ENCODE results near the gene TMEM131L.
"Not testable (repeated sequence)": the region's sequence is repeated elsewhere in the genome, so short reads cannot be mapped to it uniquely, and the experiment has no call there.

The TMEM131L gene

GRCh38 chr4:153450544-153450917 lies 15.6 kb upstream of the TMEM131L start:
- DNase-seq = no peak
- Histone ChIP-seq H4K8ac (ENCODE audit: low read length) (no peak overlapping the region), H3K4me2 (ENCODE audit: low read length, poor library complexity, severe bottlenecking) (no peak overlapping the region)

GRCh38 chr4:153451145-153451544 lies 15.0 kb upstream of the TMEM131L start:
- not testable (repeated sequence) for H3K4me1 ChIP-seq (ENCODE audit: control insufficient read depth, insufficient read depth, low read depth, low read length); H3K23ac ChIP-seq (ENCODE audit: low read length in 2 of 2); H2BK120ac ChIP-seq (ENCODE audit: low read depth, low read length); H2AFZ ChIP-seq (ENCODE audit: low read depth, low read length); H3K18ac ChIP-seq (ENCODE audit: low read depth in 1 of 2, low read length in 2 of 2); H3K36me3 ChIP-seq (ENCODE audit: control insufficient read depth in 1 of 2, insufficient read depth in 2 of 2, low read depth in 1 of 2, low read length in 2 of 2); H3K14ac ChIP-seq (ENCODE audit: low read length in 2 of 2); DNase-seq; H3K27ac ChIP-seq (ENCODE audit: low read length, poor library complexity, severe bottlenecking); H2BK5ac ChIP-seq (ENCODE audit: low read depth, low read length, poor library complexity, severe bottlenecking); H3K27me3 ChIP-seq (ENCODE audit: control insufficient read depth in 1 of 2, insufficient read depth in 1 of 2, low read length in 2 of 2); H2BK15ac ChIP-seq (ENCODE audit: low read depth, poor library complexity, severe bottlenecking); H4K91ac ChIP-seq (ENCODE audit: low read length); H2AK5ac ChIP-seq (ENCODE audit: low read length, severe bottlenecking); H2BK12ac ChIP-seq (ENCODE audit: low read length in 2 of 2); H3K4me3 ChIP-seq (ENCODE audit: insufficient read depth in 1 of 2, low read depth in 1 of 2, low read length in 2 of 2); H3K9me3 ChIP-seq (ENCODE audit: control insufficient read depth, low read length); H3K9ac ChIP-seq (ENCODE audit: low read length); H4K8ac ChIP-seq (ENCODE audit: low read length); H3K4me2 ChIP-seq (ENCODE audit: low read length, poor library complexity, severe bottlenecking); H3K4ac ChIP-seq (ENCODE audit: low read depth in 1 of 2, low read length in 2 of 2); H3K79me1 ChIP-seq (replicated peaks; ENCODE audit: low read length, poor library complexity, severe bottlenecking)
- WGBS = 75% methylated on average over 13 of the region's 13 CpGs

More at GRCh38 chr4:153450544-153450917, 15.6 kb upstream of the TMEM131L start:
- no peak overlapping the region for H3K14ac ChIP-seq (ENCODE audit: low read length in 2 of 2)
- H3K4ac ChIP-seq (ENCODE audit: low read depth in 1 of 2, low read length in 2 of 2) = peak overlapping the region in 1 of 2 experiments; percentile 44
- H4K91ac ChIP-seq (ENCODE audit: low read length) = no peak overlapping the region
- H2AK5ac ChIP-seq (ENCODE audit: low read length, severe bottlenecking) = no peak overlapping the region
- H2BK5ac ChIP-seq (ENCODE audit: low read depth, low read length, poor library complexity, severe bottlenecking) = no peak overlapping the region
- H3K27ac ChIP-seq (ENCODE audit: low read length, poor library complexity, severe bottlenecking) = no peak overlapping the region
- H2BK12ac ChIP-seq (ENCODE audit: low read length in 2 of 2) = no peak overlapping the region
- H3K27me3 ChIP-seq (ENCODE audit: control insufficient read depth in 1 of 2, insufficient read depth in 1 of 2, low read length in 2 of 2) = no peaks in the 10 kb centered on the region
- peak overlapping the region in 1 of 2 experiments; percentile 58 for H3K18ac ChIP-seq (ENCODE audit: low read depth in 1 of 2, low read length in 2 of 2)
- no peak overlapping the region for H3K23ac ChIP-seq (ENCODE audit: low read length in 2 of 2)
- H3K9me3 ChIP-seq (ENCODE audit: control insufficient read depth, low read length) = no peaks in the 10 kb centered on the region
- H2BK15ac ChIP-seq (ENCODE audit: low read depth, poor library complexity, severe bottlenecking) = no peak overlapping the region
- no peak overlapping the region for H2BK120ac ChIP-seq (ENCODE audit: low read depth, low read length)
- H3K4me1 ChIP-seq (ENCODE audit: control insufficient read depth, insufficient read depth, low read depth, low read length) = peaks cover 5% of the 10 kb centered on the region
- no peak overlapping the region for H3K4me3 ChIP-seq (ENCODE audit: insufficient read depth in 1 of 2, low read depth in 1 of 2, low read length in 2 of 2)
- no peak overlapping the region for H2AFZ ChIP-seq (ENCODE audit: low read depth, low read length)
- no peak overlapping the region for H3K9ac ChIP-seq (ENCODE audit: low read length)
- 92% methylated on average over 5 of the region's 5 CpGs for WGBS
- no peaks in the 10 kb centered on the region for H3K36me3 ChIP-seq (ENCODE audit: control insufficient read depth in 1 of 2, insufficient read depth in 2 of 2, low read depth in 1 of 2, low read length in 2 of 2)
- H3K79me1 ChIP-seq (replicated peaks; ENCODE audit: low read length, poor library complexity, severe bottlenecking) = no peaks in the 10 kb centered on the region

DNA sequence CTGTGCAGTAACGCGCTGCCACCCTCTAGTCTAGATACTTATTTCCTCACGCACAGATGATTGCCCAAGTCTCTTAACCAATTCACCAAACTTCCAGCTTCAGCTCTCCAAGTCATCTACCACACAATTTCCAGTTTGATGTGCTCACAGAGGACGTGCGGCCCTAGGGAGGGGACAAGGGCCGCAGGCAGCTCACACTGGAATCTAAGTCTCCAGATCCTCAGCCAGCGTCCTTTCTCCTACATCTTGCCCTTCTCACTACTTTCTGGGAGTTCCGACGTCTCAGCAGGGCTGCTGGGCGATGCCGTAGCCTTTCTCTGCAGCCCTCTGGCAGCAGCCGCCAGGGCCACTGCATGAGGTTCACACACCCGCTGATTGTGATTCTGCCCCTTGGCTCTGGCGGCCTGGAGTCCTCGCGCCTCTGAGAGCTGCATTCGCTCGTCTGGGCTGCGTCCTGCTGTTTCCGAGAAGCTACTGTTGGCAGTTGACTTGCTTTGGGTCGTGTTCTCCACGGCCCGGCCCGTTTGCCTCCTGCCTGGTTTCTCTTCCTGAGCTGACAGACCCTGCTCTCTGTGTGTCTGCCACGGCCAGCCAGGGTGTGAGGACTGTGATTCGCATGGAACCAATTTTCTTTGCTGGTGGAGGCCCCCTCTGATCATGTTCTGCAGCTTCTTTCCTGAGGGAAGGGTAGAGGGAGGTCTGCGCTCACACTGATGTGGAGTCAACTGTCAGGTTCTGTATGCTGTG lies 14.1 kb upstream of the TMEM131L start:
- no peaks in the 10 kb centered on the region for H3K36me3 ChIP-seq (ENCODE audit: control insufficient read depth in 1 of 2, insufficient read depth in 2 of 2, low read depth in 1 of 2, low read length in 2 of 2)
- peak overlapping the region; percentile 24 to 63 for H3K18ac ChIP-seq (ENCODE audit: low read depth in 1 of 2, low read length in 2 of 2)
- peak overlapping the region in 1 of 2 experiments; percentile 8 for H2BK12ac ChIP-seq (ENCODE audit: low read length in 2 of 2)
- no peak overlapping the region for H2AK5ac ChIP-seq (ENCODE audit: low read length, severe bottlenecking)
- peak overlapping the region; percentile 46 for H2AFZ ChIP-seq (ENCODE audit: low read depth, low read length)
- H2BK5ac ChIP-seq (ENCODE audit: low read depth, low read length, poor library complexity, severe bottlenecking) = no peak overlapping the region
- no peak overlapping the region for H4K8ac ChIP-seq (ENCODE audit: low read length)
- H3K27me3 ChIP-seq (ENCODE audit: control insufficient read depth in 1 of 2, insufficient read depth in 1 of 2, low read length in 2 of 2) = no peaks in the 10 kb centered on the region
- DNase-seq = peak; percentile 16
- H3K4me3 ChIP-seq (ENCODE audit: insufficient read depth in 1 of 2, low read depth in 1 of 2, low read length in 2 of 2) = no peak overlapping the region
- no peak overlapping the region for H3K14ac ChIP-seq (ENCODE audit: low read length in 2 of 2)
- H3K4ac ChIP-seq (ENCODE audit: low read depth in 1 of 2, low read length in 2 of 2) = peak overlapping the region in 1 of 2 experiments; percentile 10
- no peak overlapping the region for H3K27ac ChIP-seq (ENCODE audit: low read length, poor library complexity, severe bottlenecking)
- WGBS = 49% methylated on average over 26 of the region's 27 CpGs
- H2BK15ac ChIP-seq (ENCODE audit: low read depth, poor library complexity, severe bottlenecking) = no peak overlapping the region
- peaks cover 5% of the 10 kb centered on the region for H3K4me1 ChIP-seq (ENCODE audit: control insufficient read depth, insufficient read depth, low read depth, low read length)
- no peak overlapping the region for H4K91ac ChIP-seq (ENCODE audit: low read length)
- H3K79me1 ChIP-seq (replicated peaks; ENCODE audit: low read length, poor library complexity, severe bottlenecking) = no peaks in the 10 kb centered on the region
- no peak overlapping the region for H3K23ac ChIP-seq (ENCODE audit: low read length in 2 of 2)
- no peaks in the 10 kb centered on the region for H3K9me3 ChIP-seq (ENCODE audit: control insufficient read depth, low read length)
- H3K4me2 ChIP-seq (ENCODE audit: low read length, poor library complexity, severe bottlenecking) = no peak overlapping the region
- no peak overlapping the region for H3K9ac ChIP-seq (ENCODE audit: low read length)
- H2BK120ac ChIP-seq (ENCODE audit: low read depth, low read length) = no peak overlapping the region

DNA sequence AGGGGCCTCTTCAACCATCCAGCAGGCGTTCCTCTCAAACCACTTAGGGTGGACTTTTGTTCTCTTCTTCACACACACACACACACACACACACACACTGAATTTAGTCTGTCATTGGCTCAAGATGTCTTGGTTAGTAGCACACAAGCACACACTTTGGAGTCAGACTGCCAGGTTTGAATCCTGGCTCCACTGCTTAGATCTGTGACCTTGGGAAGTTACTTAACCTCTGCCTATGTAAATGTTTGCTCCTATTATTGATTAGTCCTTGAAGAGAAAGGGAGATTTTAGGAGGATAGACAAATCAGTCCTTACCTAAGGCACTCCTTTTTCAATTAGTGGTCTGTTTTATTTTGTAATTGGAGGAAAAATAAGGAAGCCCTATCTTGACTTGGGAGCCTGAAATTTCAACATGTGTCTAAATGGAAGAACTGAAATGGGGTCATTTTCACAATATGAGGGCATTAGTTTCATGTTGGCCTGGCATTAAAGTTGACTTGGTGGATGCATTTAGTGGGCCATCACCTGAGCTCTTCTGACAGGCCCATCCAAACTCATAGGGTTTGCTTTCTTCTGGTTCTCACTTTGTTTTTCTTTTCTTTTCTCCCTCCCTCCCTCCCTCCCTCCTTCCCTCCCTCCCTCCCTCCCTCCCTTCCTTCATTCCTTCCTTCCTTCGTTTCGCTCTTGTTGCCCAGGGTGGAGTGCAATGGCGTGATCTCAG lies 13.3 kb upstream of the TMEM131L start:
- no peaks in the 10 kb centered on the region for H3K9me3 ChIP-seq (ENCODE audit: control insufficient read depth, low read length)
- H3K4me3 ChIP-seq (ENCODE audit: insufficient read depth in 1 of 2, low read depth in 1 of 2, low read length in 2 of 2) = no peak overlapping the region
- no peak overlapping the region for H2AFZ ChIP-seq (ENCODE audit: low read depth, low read length)
- H3K79me1 ChIP-seq (replicated peaks; ENCODE audit: low read length, poor library complexity, severe bottlenecking) = no peaks in the 10 kb centered on the region
- peaks cover 5% of the 10 kb centered on the region for H3K4me1 ChIP-seq (ENCODE audit: control insufficient read depth, insufficient read depth, low read depth, low read length)
- H3K4ac ChIP-seq (ENCODE audit: low read depth in 1 of 2, low read length in 2 of 2) = no peak overlapping the region
- no peak overlapping the region for H2BK12ac ChIP-seq (ENCODE audit: low read length in 2 of 2)
- H2BK15ac ChIP-seq (ENCODE audit: low read depth, poor library complexity, severe bottlenecking) = no peak overlapping the region
- H3K36me3 ChIP-seq (ENCODE audit: control insufficient read depth in 1 of 2, insufficient read depth in 2 of 2, low read depth in 1 of 2, low read length in 2 of 2) = no peaks in the 10 kb centered on the region
- H3K18ac ChIP-seq (ENCODE audit: low read depth in 1 of 2, low read length in 2 of 2) = peak overlapping the region in 1 of 2 experiments; percentile 5
- DNase-seq = peak; percentile 10
- H4K91ac ChIP-seq (ENCODE audit: low read length) = no peak overlapping the region
- H2BK5ac ChIP-seq (ENCODE audit: low read depth, low read length, poor library complexity, severe bottlenecking) = no peak overlapping the region
- no peak overlapping the region for H3K9ac ChIP-seq (ENCODE audit: low read length)
- no peak overlapping the region for H4K8ac ChIP-seq (ENCODE audit: low read length)
- no peak overlapping the region for H3K23ac ChIP-seq (ENCODE audit: low read length in 2 of 2)
- H3K4me2 ChIP-seq (ENCODE audit: low read length, poor library complexity, severe bottlenecking) = no peak overlapping the region
- H3K14ac ChIP-seq (ENCODE audit: low read length in 2 of 2) = no peak overlapping the region
- no peak overlapping the region for H3K27ac ChIP-seq (ENCODE audit: low read length, poor library complexity, severe bottlenecking)
- no peak overlapping the region for H2AK5ac ChIP-seq (ENCODE audit: low read length, severe bottlenecking)
- WGBS = 87% methylated on average over 4 of the region's 4 CpGs
- H2BK120ac ChIP-seq (ENCODE audit: low read depth, low read length) = no peak overlapping the region
- no peaks in the 10 kb centered on the region for H3K27me3 ChIP-seq (ENCODE audit: control insufficient read depth in 1 of 2, insufficient read depth in 1 of 2, low read length in 2 of 2)
